Measurements from ENCODE around the gene NKX6-2.

NKX6-2 gene

GRCh38 chr10:132742167-132742836 lies 43.6 kb downstream of the NKX6-2 start:
- DNase-seq (ENCODE audit: low read depth in 2 of 2, low spot score in 1 of 2): no peak

GRCh38 chr10:132740588-132740987 lies 45.4 kb downstream of the NKX6-2 start:
- no peak for DNase-seq (ENCODE audit: low read depth in 2 of 2, low spot score in 1 of 2)

GRCh38 chr10:132739225-132739613 lies 46.7 kb downstream of the NKX6-2 start:
- no peak for DNase-seq (ENCODE audit: low read depth in 2 of 2, low spot score in 1 of 2)

GRCh38 chr10:132738454-132739224 lies 47.3 kb downstream of the NKX6-2 start:
- no peak for DNase-seq (ENCODE audit: low read depth in 2 of 2, low spot score in 1 of 2)

DNA sequence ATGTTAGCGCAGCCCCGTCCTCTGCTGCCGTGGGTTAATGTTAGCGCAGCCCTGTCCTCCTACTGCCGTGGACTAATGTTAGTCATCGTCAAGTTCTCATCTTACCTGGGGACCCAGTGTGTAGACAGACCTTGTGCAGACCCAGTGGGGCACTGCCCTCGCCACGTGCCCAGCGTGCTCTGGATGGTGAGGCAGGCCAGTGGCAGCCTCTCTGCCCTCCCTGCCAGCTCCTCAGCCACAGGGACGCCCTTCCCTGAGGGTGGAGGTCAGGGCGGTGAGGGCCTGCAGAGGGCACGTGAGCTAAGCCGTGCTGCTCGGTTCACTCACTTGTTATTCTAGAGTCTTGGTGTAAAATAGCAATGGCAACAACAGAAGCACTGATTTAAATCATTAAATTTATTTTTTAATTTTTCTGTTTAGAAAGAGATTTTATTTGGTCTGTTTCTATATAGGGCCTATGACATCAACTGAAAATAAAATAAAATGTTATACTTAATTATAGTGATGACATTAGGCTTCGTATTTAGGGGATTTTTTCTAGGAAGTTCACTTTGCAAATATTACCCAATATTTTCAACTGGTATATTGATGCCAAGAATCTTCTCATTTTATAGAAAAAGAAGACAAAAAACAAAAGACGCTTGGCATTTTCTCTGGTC lies 48.4 kb downstream of the NKX6-2 start:
- DNase-seq (ENCODE audit: low read depth in 2 of 2, low spot score in 1 of 2): no peak

- DNase-seq (ENCODE audit: low read depth in 2 of 2, low spot score in 1 of 2): no peak
Measured at GRCh38 chr10:132735923-132736391, 50.0 kb downstream of the NKX6-2 start.

DNA sequence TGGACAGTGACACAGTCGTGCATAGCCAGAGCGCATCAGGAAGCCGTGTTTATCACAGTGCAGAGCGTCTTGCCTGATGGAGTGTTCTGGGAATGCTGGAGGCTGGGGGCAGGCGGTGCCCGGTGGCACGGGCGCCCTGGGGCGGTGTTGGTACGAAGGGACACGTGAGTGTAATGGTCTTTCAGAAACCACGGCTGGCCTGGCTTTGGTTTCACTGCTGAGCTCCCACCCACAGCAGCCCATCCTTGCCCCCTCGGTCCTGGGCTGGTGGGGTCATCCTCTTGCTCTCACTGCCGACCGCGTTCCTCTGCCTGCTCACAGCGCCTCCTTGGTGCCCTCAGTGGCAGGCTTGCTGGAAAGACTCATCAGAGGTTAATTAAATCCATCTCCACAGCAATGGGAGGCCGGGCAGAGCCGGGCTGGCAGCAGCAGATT lies 50.6 kb downstream of the NKX6-2 start:
- DNase-seq (ENCODE audit: low read depth in 2 of 2, low spot score in 1 of 2): no peak

DNA sequence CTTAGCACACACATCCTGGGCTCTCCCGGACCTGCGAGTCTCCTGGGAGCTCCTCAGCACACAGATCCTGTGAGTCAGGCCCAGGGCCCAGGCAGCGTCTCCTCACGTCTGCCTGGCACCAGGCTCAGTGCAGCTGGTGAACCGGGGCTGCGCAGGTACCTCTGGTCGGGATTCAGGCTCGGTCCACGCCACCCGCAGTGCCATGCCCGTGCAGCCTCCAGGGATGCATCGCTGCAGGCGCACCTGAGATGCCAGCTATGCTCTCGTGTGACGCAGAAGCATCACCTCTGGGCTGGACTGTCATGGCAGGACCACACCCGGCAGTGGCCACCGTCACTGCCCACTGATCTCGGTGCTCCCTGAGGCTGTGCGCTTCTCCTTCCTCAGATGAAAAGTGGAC lies 52.0 kb downstream of the NKX6-2 start:
- no peak for DNase-seq (ENCODE audit: low read depth in 2 of 2, low spot score in 1 of 2)

Data from stimulated activated CD8-positive, alpha-beta memory T cell treated with anti-CD3 and anti-CD28 coated beads, Interleukin-4, amount 100 ng/mL, for 4 hours (primary cell).